Posterior vena cava (tissue), 2 donors: ENCODE measurements around the gene PLPP6. TPM values are rescaled to one million over a fixed set of nuclear protein-coding genes. Genes with fewer than 3 reads are reported as not detected.

Experiments
- DNase-seq: peaks from one replicate; pipeline ENCODE4 v3.0.0-alpha.2; 2020; ENCODE audit warnings: low spot score
- intact Hi-C, 2 donors: fragments of 100-400 bp; cut with DNase I; formaldehyde crosslinking; loops; one replicate each; pipeline versions ENCODE4 v1.14.1 to v1.14.2; 2022 to 2023
- total RNA-seq, 2 donors: library from RNA; stranded (reverse); fragmentation: NEBNext Ultra II Directional; extraction: Animal tissue kit (Norgen Biotek cat#: 25700); gene quantifications; one replicate each; pipeline ENCODE4 v1.2.1, GENCODE V29; 2021
- donor health status: DM: yes; HTN: yes; CAD: no.
- donor health status: DM: yes; HTN: yes; CAD: no.

PLPP6 gene
- total RNA-seq, 2 donors from 2014 or later = 4.3 to 4.9 TPM

GRCh38 chr9:4686584-4686983, 24.5 kb downstream of the PLPP6 start:
- intact Hi-C loops = no loop called here
- DNase-seq = no peak

GRCh38 chr9:4689021-4689420, 26.9 kb downstream of the PLPP6 start:
- intact Hi-C loops = no loop called here
- DNase-seq = no peak

DNA sequence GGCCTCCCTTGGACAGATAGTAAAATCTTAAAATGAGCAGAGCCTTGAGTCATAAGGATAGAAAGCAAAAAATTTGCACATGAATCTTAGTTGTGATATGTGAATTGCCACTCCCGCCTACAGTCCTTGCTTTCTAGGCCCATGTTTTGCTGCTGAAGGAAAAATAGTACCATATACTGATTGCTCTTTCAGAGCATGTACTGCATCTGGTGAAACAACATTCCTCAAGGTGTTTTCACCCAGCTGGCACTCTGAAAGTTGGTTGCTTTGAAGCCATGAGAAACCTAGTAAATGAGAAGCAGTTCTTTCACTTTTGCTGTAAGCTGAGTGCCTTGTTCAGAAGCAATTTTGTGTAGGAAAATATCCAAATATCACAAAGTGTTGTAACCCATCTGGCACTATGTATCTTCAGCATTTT, 27.6 kb downstream of the PLPP6 start:
- no peak for DNase-seq
- intact Hi-C loops = no loop called here

DNA sequence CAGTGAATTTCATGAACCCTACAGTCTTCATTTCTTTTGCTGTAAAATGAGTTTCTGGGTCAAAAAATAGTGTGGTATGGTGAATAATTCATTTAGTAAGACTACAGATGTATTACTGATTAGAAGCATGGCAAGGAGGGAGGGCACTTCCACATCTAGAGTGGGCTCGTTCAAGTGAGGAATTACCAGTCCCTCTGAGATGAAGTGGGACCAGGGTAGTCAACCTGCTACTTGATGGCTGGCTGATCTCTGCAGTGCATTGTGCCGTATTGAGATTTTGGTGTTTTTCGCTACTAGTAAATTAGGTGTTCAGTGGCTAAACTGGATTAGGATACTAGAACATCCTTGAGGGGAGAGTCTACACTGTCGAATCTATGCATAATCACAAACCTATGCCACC, 28.1 kb downstream of the PLPP6 start:
- DNase-seq = no peak
- intact Hi-C loops = no loop called here

- intact Hi-C loops = no loop called here
These were observed 29.7 kb downstream of the PLPP6 start for GRCh38 chr9:4691795-4692194.

DNA sequence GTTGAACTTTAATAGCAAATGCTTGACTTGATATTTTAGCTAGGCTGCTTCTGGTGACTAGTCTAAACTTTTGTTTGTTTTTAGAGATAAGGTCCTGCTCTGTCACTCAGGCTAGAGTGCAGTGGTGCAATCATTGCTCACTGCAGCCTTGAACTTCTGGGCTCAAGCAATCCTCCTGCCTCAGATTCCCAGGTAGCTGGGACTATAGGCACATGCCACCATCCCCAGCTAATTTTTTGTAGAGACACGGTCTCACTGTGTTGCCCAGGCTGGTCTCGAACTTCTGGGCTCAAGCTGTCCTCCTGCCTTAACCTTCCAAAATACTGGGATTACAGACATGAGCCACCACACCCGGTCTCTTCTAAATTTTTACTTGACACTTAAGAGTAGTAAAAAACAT, 38.0 kb downstream of the PLPP6 start:
- intact Hi-C loops = no loop called here
- no peak for DNase-seq

More at GRCh38 chr9:4691795-4692194, 29.7 kb downstream of the PLPP6 start:
- DNase-seq = no peak

GRCh38 chr9:4700932-4701331, 38.8 kb downstream of the PLPP6 start:
- intact Hi-C loops = no loop called here
- no peak for DNase-seq

- intact Hi-C loops = no loop called here
- DNase-seq = no peak
These were observed 39.4 kb downstream of the PLPP6 start for GRCh38 chr9:4701526-4701925.

DNA sequence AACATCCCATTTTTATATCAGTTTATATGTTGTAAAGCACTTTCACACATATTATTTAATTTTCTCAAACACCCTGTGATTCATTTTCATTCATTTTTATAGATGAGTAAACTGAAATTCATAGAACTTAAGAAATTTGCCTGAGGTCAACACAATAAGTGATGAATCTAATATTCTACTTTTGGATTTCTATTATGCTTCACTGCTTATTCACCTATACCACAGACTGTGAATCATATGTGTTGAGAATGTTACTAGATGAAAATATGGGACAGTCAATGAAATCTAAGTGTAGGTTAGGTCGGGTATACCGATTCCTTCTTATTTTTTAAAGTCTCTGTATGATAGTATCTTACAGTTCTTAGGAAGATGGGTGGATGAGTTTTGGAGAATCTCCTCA, 42.0 kb downstream of the PLPP6 start:
- no peak for DNase-seq
- intact Hi-C loops = no loop called here

GRCh38 chr9:4706021-4706420, 43.9 kb downstream of the PLPP6 start:
- intact Hi-C loops = loop anchor here in 1 of 2 donors (5.0 kb wide), 1 partner anchor 594 kb away; no protein-coding TSS in a partner anchor
- DNase-seq = no peak

DNA sequence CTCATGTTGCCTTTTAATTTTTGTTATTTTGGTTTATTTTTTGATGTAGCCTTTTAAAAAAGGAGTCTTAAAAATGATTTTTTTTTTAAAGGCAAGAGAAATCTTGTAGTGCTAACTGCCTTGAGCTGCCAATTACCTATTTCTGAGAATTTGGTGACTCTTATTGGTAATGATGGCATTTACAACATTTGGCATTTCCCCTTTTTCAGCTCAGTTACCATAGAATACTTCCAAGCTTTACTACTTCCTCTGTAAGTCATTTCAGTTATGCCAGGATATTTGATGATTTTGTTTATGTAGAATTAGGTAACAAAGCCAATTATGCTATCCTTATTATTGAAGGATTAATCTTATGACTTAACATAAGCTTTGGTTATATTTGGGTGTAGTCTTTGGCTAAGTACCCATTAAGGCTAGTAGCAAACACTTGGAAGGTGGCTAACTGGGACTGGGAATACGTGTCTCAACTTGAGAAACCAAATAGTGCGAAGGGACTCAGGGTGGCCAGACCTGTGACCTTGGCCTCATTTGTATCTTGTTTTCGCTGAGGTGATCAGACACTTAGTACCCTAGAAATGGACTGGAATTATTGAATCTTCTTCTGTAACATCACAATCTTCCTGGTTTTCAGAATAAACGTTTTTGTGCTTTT, 45.0 kb downstream of the PLPP6 start:
- DNase-seq = no peak
- intact Hi-C loops = loop anchor here in 1 of 2 donors (5.0 kb wide), 1 partner anchor 595 kb away; no protein-coding TSS in a partner anchor

DNA sequence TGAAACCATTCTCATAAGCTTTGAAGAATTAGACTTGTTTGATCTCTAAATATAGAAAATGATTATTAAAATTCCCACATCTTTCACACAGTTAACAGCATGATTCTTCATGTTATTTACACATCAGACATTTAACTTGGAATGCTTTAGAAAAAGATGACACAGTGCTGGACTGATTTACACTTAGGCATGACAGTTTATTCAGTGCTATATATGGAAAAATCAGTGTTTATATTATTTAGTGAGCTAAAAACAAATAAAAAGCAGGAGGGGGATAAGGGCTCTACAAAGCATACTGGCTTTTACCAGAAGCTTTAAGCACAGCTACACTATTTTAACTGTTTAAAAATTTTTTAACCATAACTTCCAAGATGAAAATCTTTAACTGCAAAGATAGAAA, 47.3 kb downstream of the PLPP6 start:
- intact Hi-C loops = loop anchor here in 1 of 2 donors (5.0 kb wide), 1 partner anchor 597 kb away; no protein-coding TSS in a partner anchor

DNA sequence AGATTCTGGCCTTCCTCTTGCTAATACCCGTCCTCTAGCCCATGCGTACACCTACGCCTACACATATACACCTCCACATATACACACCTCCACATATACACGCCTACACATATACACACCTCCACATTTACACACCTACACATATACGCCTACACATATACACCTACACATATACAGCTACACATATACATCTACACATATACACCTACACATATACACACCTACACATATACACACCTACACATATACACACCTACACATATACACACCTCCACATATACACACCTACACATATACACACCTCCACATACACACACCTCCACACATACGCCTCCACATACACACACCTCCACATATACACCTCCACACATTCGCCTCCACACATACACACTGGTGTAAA, 51.8 kb downstream of the PLPP6 start:
- no peak for DNase-seq
- intact Hi-C loops = no loop called here

More for the DNA sequence above, 47.3 kb downstream of the PLPP6 start:
- no peak for DNase-seq

DNA sequence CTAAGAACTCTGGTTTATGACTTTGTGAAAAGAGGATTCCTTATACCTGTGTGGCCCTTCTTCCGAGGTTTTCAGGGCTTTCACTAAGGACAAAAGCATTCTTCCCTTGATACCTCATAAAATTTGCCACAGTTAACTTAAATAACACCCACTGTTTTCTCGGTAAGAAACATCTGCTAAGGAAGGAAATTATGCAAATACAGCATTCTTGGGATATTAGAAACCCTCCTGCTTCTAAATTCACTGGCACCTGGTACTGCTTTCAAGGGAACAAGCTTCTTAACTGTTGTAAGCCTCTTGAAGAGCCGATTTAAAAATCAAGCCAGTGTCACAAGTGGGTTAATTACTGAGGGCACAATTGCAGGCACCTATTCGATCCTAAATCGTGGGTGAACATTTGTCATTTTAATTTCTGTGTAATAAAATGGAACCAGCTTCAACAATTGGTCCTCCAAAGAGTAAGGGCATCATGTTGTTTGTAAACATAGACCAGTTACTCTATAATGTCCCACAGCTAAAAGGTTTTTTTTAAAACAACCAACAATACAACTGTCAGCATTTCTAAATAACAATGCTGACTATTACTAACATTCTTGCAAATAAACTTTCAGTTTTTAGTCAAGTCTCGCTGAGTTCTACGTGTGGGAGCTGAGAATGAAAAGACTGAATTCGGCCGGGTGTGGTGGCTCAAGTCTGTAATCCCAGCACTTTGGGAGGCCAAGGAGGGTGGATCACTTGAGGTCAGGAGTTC, 52.3 kb downstream of the PLPP6 start:
- DNase-seq = no peak
- intact Hi-C loops = no loop called here

Other genes starting within 250 kb of the PLPP6 start
- 1 to 10 TPM; 2.5 to 4.2 TPM for gene SLC1A1, start 171.8 kb upstream of the PLPP6 start, total RNA-seq
- 1 to 10 TPM; 3.0 to 3.7 TPM for gene SPATA6L, start 4.2 kb downstream of the PLPP6 start, total RNA-seq
- 10 to 100 TPM; 36.2 to 39.7 TPM for gene CDC37L1, start 17.3 kb downstream of the PLPP6 start, total RNA-seq
- gene AK3, start 78.9 kb downstream of the PLPP6 start, total RNA-seq = 10 to 100 TPM; 48.4 to 50.8 TPM
- 10 to 100 TPM; 22.1 to 24.7 TPM for gene RCL1, start 130.7 kb downstream of the PLPP6 start, total RNA-seq